CD14-positive monocyte (primary cell): ENCODE results near the gene IRF4. TPM values are rescaled to one million over a fixed set of nuclear protein-coding genes. Genes with fewer than 3 reads are reported as not detected.

Source experiments
- DNase-seq, 3 donors: peaks; one replicate each; pipeline ENCODE4 v3.0.0-alpha.2; 2011 to 2022
- H2AFZ ChIP-seq: 2 replicates; pipeline ENCODE4 v1.6.0; 2012; ENCODE audit warnings: mild to moderate bottlenecking, low read depth, low read length, inconsistent platforms; ENCODE audit not compliant: insufficient read depth, poor library complexity, severe bottlenecking
- H3K27ac ChIP-seq, 2 donors: 1 replicate in 1 of 2; 2 replicates in 1 of 2; pipeline ENCODE4 v1.5.1; 2012 to 2013; ENCODE audit warnings: low read length in 2 of 2, control low read depth in 1 of 2, inconsistent platforms in 1 of 2, low read depth in 1 of 2, mild to moderate bottlenecking in 1 of 2
- H3K27me3 ChIP-seq, 2 donors: one replicate each; pipeline versions ENCODE4 v1.6.0 to v1.6.1; 2011 to 2013; ENCODE audit warnings: low read length in 2 of 2; ENCODE audit not compliant: control insufficient read depth in 2 of 2, insufficient read depth in 2 of 2
- H3K36me3 ChIP-seq, 2 donors: replicated peaks in 1 of 2; 1 replicate in 1 of 2; 2 replicates in 1 of 2; pipeline versions ENCODE4 v1.5.1 to v1.6.1; 2012 to 2013; ENCODE audit warnings: low read length in 2 of 2, control low read depth in 1 of 2, inconsistent platforms in 1 of 2, mild to moderate bottlenecking in 1 of 2; ENCODE audit not compliant: insufficient read depth in 2 of 2, control insufficient read depth in 1 of 2
- H3K4me1 ChIP-seq, 2 donors: 1 replicate in 1 of 2; 2 replicates in 1 of 2; pipeline versions ENCODE4 v1.5.1 to v1.6.1; 2012 to 2013; ENCODE audit warnings: low read length in 2 of 2, control low read depth in 1 of 2, inconsistent platforms in 1 of 2, mild to moderate bottlenecking in 1 of 2, moderate library complexity in 1 of 2; ENCODE audit not compliant: insufficient read depth in 2 of 2, control insufficient read depth in 1 of 2
- H3K4me2 ChIP-seq: replicated peaks from 2 replicates; pipeline ENCODE3; 2012; ENCODE audit warnings: low read length, moderate library complexity, mild to moderate bottlenecking; ENCODE audit not compliant: poor library complexity, severe bottlenecking; ENCODE audit errors: extremely low read depth
- H3K4me3 ChIP-seq, 3 experiments: fragments of 200-600 bp in 1 of 3; sonication (generic) in 1 of 3; replicated peaks in 1 of 3; 1 replicate in 2 of 3; 2 replicates in 1 of 3; pipeline ENCODE4 v1.5.1; 2011 to 2013; ENCODE audit warnings: low read length in 3 of 3, mild to moderate bottlenecking in 3 of 3, control low read depth in 2 of 3, low read depth in 2 of 3, inconsistent platforms in 1 of 3, moderate library complexity in 1 of 3
- H3K79me2 ChIP-seq: 2 replicates; pipeline ENCODE4 v1.6.0; 2012; ENCODE audit warnings: mild to moderate bottlenecking, control low read depth, inconsistent platforms, low read length, moderate library complexity; ENCODE audit not compliant: insufficient read depth
- H3K9ac ChIP-seq: 2 replicates; pipeline ENCODE4 v1.6.0; 2017; ENCODE audit warnings: low read length, mild to moderate bottlenecking; ENCODE audit not compliant: insufficient read depth, poor library complexity, severe bottlenecking
- H3K9me3 ChIP-seq, 2 donors: replicated peaks in 1 of 2; 1 replicate in 1 of 2; 2 replicates in 1 of 2; pipeline versions ENCODE4 v1.5.1 to v1.6.1; 2012 to 2013; ENCODE audit warnings: low read length in 2 of 2, control low read depth in 1 of 2; ENCODE audit not compliant: control insufficient read depth in 1 of 2, insufficient read depth in 1 of 2
- H4K20me1 ChIP-seq: 2 replicates; pipeline ENCODE4 v1.6.0; 2012; ENCODE audit warnings: mild to moderate bottlenecking, low read length, control low read depth, moderate library complexity; ENCODE audit not compliant: insufficient read depth
- H3K27ac Mint-ChIP-seq, 7 donors: one replicate each; pipeline ENCODE4 v1.8.0; 2020; ENCODE audit warnings: mild to moderate bottlenecking in 7 of 7, mixed read lengths in 7 of 7, moderate library complexity in 6 of 7, inconsistent platforms in 2 of 7
- H3K27me3 Mint-ChIP-seq, 3 donors: one replicate each; pipeline ENCODE4 v1.8.0; 2021 to 2022; ENCODE audit warnings: low read depth in 3 of 3, mild to moderate bottlenecking in 3 of 3, mixed read lengths in 3 of 3, moderate library complexity in 3 of 3, inconsistent platforms in 1 of 3
- H3K36me3 Mint-ChIP-seq, 2 donors: one replicate each; pipeline ENCODE4 v1.8.0; 2020; ENCODE audit warnings: mixed read lengths in 2 of 2, inconsistent platforms in 1 of 2, mild to moderate bottlenecking in 1 of 2
- H3K4me1 Mint-ChIP-seq: one replicate; pipeline ENCODE4 v1.8.0; 2020; ENCODE audit warnings: mild to moderate bottlenecking, mixed read lengths
- H3K4me3 Mint-ChIP-seq, 2 donors: one replicate each; pipeline ENCODE4 v1.8.0; 2020; ENCODE audit warnings: mild to moderate bottlenecking in 2 of 2, mixed read lengths in 2 of 2, moderate library complexity in 1 of 2
- H3K9me3 Mint-ChIP-seq, 7 donors: one replicate each; pipeline ENCODE4 v1.8.0; 2020 to 2022; ENCODE audit warnings: mixed read lengths in 7 of 7, mild to moderate bottlenecking in 6 of 7, moderate library complexity in 6 of 7, inconsistent platforms in 2 of 7
- CTCF ChIP-seq: fragments of 200-600 bp; IDR thresholded peaks from one replicate; pipeline ENCODE4 v1.8.0; 2022; ENCODE audit warnings: antibody characterized with exemption, mild to moderate bottlenecking
- WGBS: methylation state at CpG from one replicate; pipeline ENCODE4 v1.1.5; 2013; ENCODE audit warnings: missing lambda C conversion rate; ENCODE audit not compliant: insufficient coverage; 5-methylcytosine and 5-hydroxymethylcytosine counted together
- intact Hi-C, 2 donors: fragments of 100-400 bp; cut with micrococcal nuclease; formaldehyde crosslinking; loops; one replicate each; pipeline versions ENCODE4 v1.15.0 to v1.15.1; 2023
- polyA plus RNA-seq, 3 donors: library from polyadenylated mRNA; depleted of rRNA in 1 of 3; unstranded in 2 of 3; stranded (reverse) in 1 of 3; fragments of 300-500 nt in 2 of 3; fragments of >200 nt in 1 of 3; fragmentation: Illumina TruSeq in 2 of 3; gene quantifications; 1 replicate in 2 of 3; 2 replicates in 1 of 3; pipeline ENCODE4 v1.2.3, GENCODE V29; 2012 to 2021

IRF4 gene
- polyA plus RNA-seq, 3 donors: 3.0 to 13.6 (median 6.4) TPM

- no peak overlapping the region for H3K27ac Mint-ChIP-seq
- Histone ChIP-seq H3K4me3 (no peak overlapping the region), H3K27ac (no peak overlapping the region), H3K9me3 (peaks cover 0 to 3% of the 10 kb centered on the region in 2 donors), H3K27me3 (no peaks in the 10 kb centered on the region), H3K4me1 (no peaks in the 10 kb centered on the region), H2AFZ (no peak overlapping the region), H4K20me1 (no peaks in the 10 kb centered on the region), H3K79me2 (no peaks in the 10 kb centered on the region), H3K4me2 (no peak overlapping the region), H3K9ac (no peak overlapping the region), H3K36me3 (no peaks in the 10 kb centered on the region)
- peaks cover 0 to 10% (median 3%) of the 10 kb centered on the region in 7 donors for H3K9me3 Mint-ChIP-seq
- TF ChIP-seq CTCF: no peak
- peaks cover 3 to 10% (median 5%) of the 10 kb centered on the region in 3 donors for H3K27me3 Mint-ChIP-seq
- WGBS: 100% methylated on average over 3 of the region's 8 CpGs
- H3K4me1 Mint-ChIP-seq: no peaks in the 10 kb centered on the region
- no peak overlapping the region for H3K4me3 Mint-ChIP-seq
- no peak for DNase-seq
- intact Hi-C loops: no loop called here
- H3K36me3 Mint-ChIP-seq: no peaks in the 10 kb centered on the region
Observed at GRCh38 chr6:455835-456234, 64.3 kb downstream of the IRF4 start.

GRCh38 chr6:456358-456867 is 64.9 kb downstream of the IRF4 start:
- H2AFZ ChIP-seq: no peak overlapping the region
- peaks cover 0 to 3% of the 10 kb centered on the region in 2 donors for H3K9me3 ChIP-seq
- H3K79me2 ChIP-seq: no peaks in the 10 kb centered on the region
- no peak for DNase-seq
- H3K27ac ChIP-seq: no peak overlapping the region
- peaks cover 3 to 9% (median 5%) of the 10 kb centered on the region in 3 donors for H3K27me3 Mint-ChIP-seq
- H3K27me3 ChIP-seq: no peaks in the 10 kb centered on the region
- H3K36me3 Mint-ChIP-seq: no peaks in the 10 kb centered on the region
- no peak overlapping the region for H3K4me3 Mint-ChIP-seq
- no peak overlapping the region for H3K9ac ChIP-seq
- no peak overlapping the region for H3K27ac Mint-ChIP-seq
- H3K4me1 Mint-ChIP-seq: no peaks in the 10 kb centered on the region
- no peaks in the 10 kb centered on the region for H4K20me1 ChIP-seq
- WGBS: 100% methylated on average over 2 of the region's 5 CpGs
- no peak overlapping the region for H3K4me2 ChIP-seq
- no peak overlapping the region for H3K4me3 ChIP-seq
- intact Hi-C loops: no loop called here
- H3K9me3 Mint-ChIP-seq: peaks cover 0 to 9% (median 3%) of the 10 kb centered on the region in 7 donors
- TF ChIP-seq CTCF: no peak
- H3K4me1 ChIP-seq: no peaks in the 10 kb centered on the region
- H3K36me3 ChIP-seq: no peaks in the 10 kb centered on the region
